WTC11 (cell line): Measurements from ENCODE around the gene CRACR2A. TPM values are rescaled to one million over a fixed set of nuclear protein-coding genes. Genes with fewer than 3 reads are reported as not detected.

ENCODE experiments used
- ATAC-seq: fragments of 200-7000 bp; cut with Tn5 transposase; 2 replicates; pipeline ENCODE4 v1.10.0; 2021; ENCODE audit warnings: mild to moderate bottlenecking, moderate library complexity
- CTCF ChIA-PET: fragments of 300-600 bp; sonication (Branson Sonifier 250); formaldehyde crosslinking; loops from one replicate; lab custom pipeline; 2021; ENCODE audit warnings: antibody characterized with exemption; lab: Charles Lee
- POLR2A ChIA-PET: fragments of 350-600 bp; sonication (Branson Sonifier 250); formaldehyde crosslinking; loops from one replicate; lab custom pipeline; 2021; ENCODE audit warnings: antibody characterized with exemption; lab: Charles Lee
- DNase-seq: peaks from one replicate; pipeline ENCODE4 v3.0.0; 2021; ENCODE audit warnings: low spot score
- H3K27ac Mint-ChIP-seq: 2 replicates; pipeline ENCODE4 v1.8.0; 2021; ENCODE audit warnings: mixed read lengths
- H3K27me3 Mint-ChIP-seq: 2 replicates; pipeline ENCODE4 v1.8.0; 2021; ENCODE audit warnings: low read depth, mild to moderate bottlenecking, moderate library complexity, mixed read lengths
- H3K36me3 Mint-ChIP-seq: 2 replicates; pipeline ENCODE4 v1.8.0; 2021; ENCODE audit warnings: mixed read lengths
- H3K4me1 Mint-ChIP-seq: 2 replicates; pipeline ENCODE4 v1.8.0; 2022; ENCODE audit warnings: mixed read lengths
- H3K4me3 Mint-ChIP-seq: 2 replicates; pipeline ENCODE4 v1.8.0; 2021; ENCODE audit warnings: mild to moderate bottlenecking, moderate library complexity, mixed read lengths
- H3K9me3 Mint-ChIP-seq: 2 replicates; pipeline ENCODE4 v1.8.0; 2021; ENCODE audit warnings: mixed read lengths
- ARID4B ChIP-seq: sonication (generic); formaldehyde crosslinking; IDR thresholded peaks from 2 replicates; pipeline ENCODE4 v1.8.0; 2023; ENCODE audit warnings: missing genetic modification reagents, mild to moderate bottlenecking, borderline replicate concordance
- ATF2 ChIP-seq: sonication (generic); formaldehyde crosslinking; IDR thresholded peaks from 2 replicates; pipeline ENCODE4 v1.8.1; 2022; ENCODE audit warnings: low read depth, missing genetic modification reagents, borderline replicate concordance
- CBFB ChIP-seq: sonication (generic); formaldehyde crosslinking; IDR thresholded peaks from 2 replicates; pipeline ENCODE4 v1.8.1; 2022; ENCODE audit warnings: mild to moderate bottlenecking, low read depth, missing genetic modification reagents
- ELF4 ChIP-seq: sonication (generic); formaldehyde crosslinking; IDR thresholded peaks from 2 replicates; pipeline ENCODE4 v1.8.1; 2022; ENCODE audit warnings: low read depth, mild to moderate bottlenecking, moderate library complexity, missing genetic modification reagents
- FOXJ3 ChIP-seq: sonication (generic); formaldehyde crosslinking; IDR thresholded peaks from 2 replicates; pipeline ENCODE4 v1.9.0; 2021; ENCODE audit warnings: missing genetic modification reagents, mild to moderate bottlenecking, borderline replicate concordance
- FOXK1 ChIP-seq: sonication (generic); formaldehyde crosslinking; IDR thresholded peaks from 2 replicates; pipeline ENCODE4 v1.8.0; 2022; ENCODE audit warnings: mild to moderate bottlenecking, moderate library complexity, missing genetic modification reagents
- GABPB1 ChIP-seq: sonication (generic); formaldehyde crosslinking; IDR thresholded peaks from 2 replicates; pipeline ENCODE4 v1.8.1; 2023; ENCODE audit warnings: mild to moderate bottlenecking, missing genetic modification reagents
- IRF1 ChIP-seq: sonication (generic); formaldehyde crosslinking; IDR thresholded peaks from 2 replicates; pipeline ENCODE4 v1.8.0; 2023; ENCODE audit warnings: missing genetic modification reagents
- KAT7 ChIP-seq: sonication (generic); formaldehyde crosslinking; IDR thresholded peaks from 2 replicates; pipeline ENCODE4 v1.8.1; 2023; ENCODE audit warnings: missing genetic modification reagents, mild to moderate bottlenecking, borderline replicate concordance
- NFATC4 ChIP-seq: fragments of 250-450 bp; sonication (Bioruptor Pico); IDR thresholded peaks from 2 replicates; pipeline ENCODE4 v1.9.0; 2021; ENCODE audit warnings: mild to moderate bottlenecking
- NR1H2 ChIP-seq: sonication (generic); formaldehyde crosslinking; IDR thresholded peaks from 2 replicates; pipeline ENCODE4 v1.9.0; 2021; ENCODE audit warnings: mild to moderate bottlenecking, moderate library complexity, missing genetic modification reagents
- NR3C1 ChIP-seq: sonication (generic); formaldehyde crosslinking; conservative IDR thresholded peaks from 2 replicates; pipeline ENCODE4 v1.8.1; 2023; ENCODE audit warnings: low read depth, mild to moderate bottlenecking, missing genetic modification reagents
- PRDM15 ChIP-seq: sonication (generic); formaldehyde crosslinking; IDR thresholded peaks from 2 replicates; pipeline ENCODE4 v1.8.0; 2022; ENCODE audit warnings: missing genetic modification reagents
- ZBTB43 ChIP-seq: sonication (generic); formaldehyde crosslinking; IDR thresholded peaks from 2 replicates; pipeline ENCODE4 v1.8.1; 2023; ENCODE audit warnings: mild to moderate bottlenecking, missing genetic modification reagents
- ZNF121 ChIP-seq: sonication (generic); formaldehyde crosslinking; IDR thresholded peaks from 2 replicates; pipeline ENCODE4 v1.8.0; 2023; ENCODE audit warnings: missing genetic modification reagents
- ZNF416 ChIP-seq: fragments of 250-450 bp; sonication (Bioruptor Pico); IDR thresholded peaks from 2 replicates; pipeline ENCODE4 v1.9.0; 2021; ENCODE audit warnings: mild to moderate bottlenecking, inconsistent platforms
- ZNF425 ChIP-seq: fragments of 250-450 bp; sonication (Bioruptor Pico); conservative IDR thresholded peaks from 2 replicates; pipeline ENCODE4 v1.9.0; 2021; ENCODE audit warnings: mild to moderate bottlenecking
- total RNA-seq: library from RNA; stranded (reverse); gene quantifications from 3 replicates; pipeline ENCODE4 v1.2.3, GENCODE V29; 2021

CRACR2A gene
- total RNA-seq, 1 experiment from 2014 or later: 2.6 TPM

- DNase-seq (no peak), ATAC-seq (no peak)
- no peak overlapping the region for H3K27ac Mint-ChIP-seq
- ChIA-PET CTCF (interaction anchor here (0.6 kb wide), 1 partner anchor 78 kb away, joined by 3 read pairs; no protein-coding TSS in a partner anchor), POLR2A (no interaction called here)
- peaks cover 24% of the 10 kb centered on the region for H3K4me1 Mint-ChIP-seq
- no peak for TF ChIP-seq NR1H2 (CRISPR knock-in tag)
- no peak for TF ChIP-seq IRF1 (CRISPR knock-in tag)
- no peak for TF ChIP-seq ELF4 (CRISPR knock-in tag)
- no peaks in the 10 kb centered on the region; the same call in 1 of the 2 replicates for H3K27me3 Mint-ChIP-seq
- no peaks in the 10 kb centered on the region for H3K36me3 Mint-ChIP-seq
- no peaks in the 10 kb centered on the region for H3K9me3 Mint-ChIP-seq
- no peak overlapping the region for H3K4me3 Mint-ChIP-seq
Observed at GRCh38 chr12:3574986-3575385, 177.9 kb downstream of the CRACR2A start.

- no peak for TF ChIP-seq CBFB (CRISPR knock-in tag)
- TF ChIP-seq NR3C1 (CRISPR knock-in tag): no peak
- TF ChIP-seq FOXJ3 (CRISPR knock-in tag): no peak
- no peak for TF ChIP-seq NFATC4 (CRISPR knock-in tag)
- no peak for TF ChIP-seq GABPB1 (CRISPR knock-in tag)
- no peak for TF ChIP-seq ZNF121 (CRISPR knock-in tag)
- no peak for TF ChIP-seq ZNF425 (CRISPR knock-in tag)
- no peak for TF ChIP-seq ZBTB43 (CRISPR knock-in tag)
- TF ChIP-seq ARID4B (CRISPR knock-in tag): no peak
- TF ChIP-seq ELF4 (CRISPR knock-in tag): no peak
- no peak for TF ChIP-seq PRDM15 (CRISPR knock-in tag)
- no peak for TF ChIP-seq KAT7 (CRISPR knock-in tag)
- no peak for TF ChIP-seq FOXK1 (CRISPR knock-in tag)
- no peak for TF ChIP-seq ATF2 (CRISPR knock-in tag)
- no peak for TF ChIP-seq ZNF416
- Mint-ChIP-seq H3K4me1 (peaks cover 14% of the 10 kb centered on the region), H3K27me3 (no peaks in the 10 kb centered on the region), H3K4me3 (no peak overlapping the region), H3K36me3 (no peaks in the 10 kb centered on the region), H3K27ac (no peak overlapping the region), H3K9me3 (no peaks in the 10 kb centered on the region)
- DNase-seq (no peak), ATAC-seq (no peak)
- CTCF ChIA-PET: interaction anchor here (1.0 kb wide), 1 partner anchor 231 kb away, joined by 3 read pairs; no protein-coding TSS in a partner anchor
- POLR2A ChIA-PET: no interaction called here
Observed at GRCh38 chr12:3572560-3572959, 180.3 kb downstream of the CRACR2A start.
